NCI-H69 (cell line): ENCODE measurements around the gene SHQ1.

Experiments
- DNase-seq: peaks from one replicate; lab custom pipeline; 2025; lab: John Stamatoyannopoulos, UW

Gene SHQ1

GRCh38 chr3:72847751-72848702 lies at the start of gene SHQ1:
Gene SHQ1 (minus strand): TSS chr3:72848445. CDS start chr3:72848340, 105 bp downstream.
- peak; percentile 96 for DNase-seq

GRCh38 chr3:72897758-72898007 lies 49.4 kb upstream of the SHQ1 start:
- DNase-seq: no peak

GRCh38 chr3:72896996-72897757 lies 48.9 kb upstream of the SHQ1 start:
- no peak for DNase-seq

GRCh38 chr3:72894976-72895552 lies 46.8 kb upstream of the SHQ1 start:
- no peak for DNase-seq

GRCh38 chr3:72892870-72893269 lies 44.6 kb upstream of the SHQ1 start:
- peak; percentile 46 for DNase-seq

GRCh38 chr3:72892081-72892775 lies 44.0 kb upstream of the SHQ1 start:
- DNase-seq: peak; percentile 72

- DNase-seq: peak; percentile 72
Measured at GRCh38 chr3:72891053-72891855, 43.0 kb upstream of the SHQ1 start.

GRCh38 chr3:72890166-72890925 lies 42.1 kb upstream of the SHQ1 start:
- DNase-seq: peak; percentile 35

- peak; percentile 35 for DNase-seq
Measured at GRCh38 chr3:72889310-72890165, 41.3 kb upstream of the SHQ1 start.

- peak; percentile 76 for DNase-seq
Measured at GRCh38 chr3:72888546-72889309, 40.5 kb upstream of the SHQ1 start.

- peak; percentile 86 for DNase-seq
Measured at GRCh38 chr3:72887705-72888545, 39.7 kb upstream of the SHQ1 start, which contains the start of gene GXYLT2. Gene GXYLT2 (plus strand): TSS chr3:72888046. CDS start chr3:72888234, 188 bp downstream.

GRCh38 chr3:72887343-72887704 lies 39.1 kb upstream of the SHQ1 start:
- DNase-seq: peak; percentile 29

GRCh38 chr3:72872183-72872582 lies 23.9 kb upstream of the SHQ1 start:
- DNase-seq: no peak

GRCh38 chr3:72862314-72863090 lies 14.3 kb upstream of the SHQ1 start:
- no peak for DNase-seq

GRCh38 chr3:72860846-72861245 lies 12.6 kb upstream of the SHQ1 start:
- no peak for DNase-seq

GRCh38 chr3:72860053-72860452 lies 11.8 kb upstream of the SHQ1 start:
- DNase-seq: no peak

GRCh38 chr3:72855001-72855400 lies 6.8 kb upstream of the SHQ1 start:
- no peak for DNase-seq
